CD4-positive, alpha-beta T cell treated with Interleukin-17A for 1 hour (primary cell): ENCODE data around the gene MED15.
A peak's percentile ranks its signal among the peaks of the same experiment; 100 is the strongest.

Experiments used
- DNase-seq: peaks from one replicate; pipeline ENCODE4 v3.0.0-alpha.2; 2020

MED15 gene

GRCh38 chr22:20553947-20554741, 46.7 kb downstream of the MED15 start:
- no peak for DNase-seq

- no peak for DNase-seq
Observed at GRCh38 chr22:20554824-20555223, 47.4 kb downstream of the MED15 start.

DNA sequence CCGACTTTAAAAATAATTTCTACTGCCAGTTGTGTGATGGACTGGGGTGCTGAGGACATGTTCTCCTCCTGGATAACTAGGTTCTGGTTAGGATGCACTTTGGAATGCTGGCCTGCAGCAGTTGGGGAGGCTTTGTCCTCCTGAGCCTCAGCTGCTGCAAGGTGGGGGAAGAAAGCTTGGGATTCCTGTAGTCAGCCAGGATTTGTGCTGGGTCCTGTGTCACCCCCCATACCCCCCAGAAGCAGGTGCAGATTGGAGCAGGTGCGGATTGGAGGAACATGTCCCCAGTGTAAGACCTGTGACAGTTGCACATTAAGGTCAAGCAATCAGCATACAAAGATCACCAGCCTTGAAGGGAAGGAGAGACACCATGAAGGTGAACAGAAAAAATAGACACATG, 51.1 kb downstream of the MED15 start:
- DNase-seq, result no peak

GRCh38 chr22:20559174-20559760, 51.9 kb downstream of the MED15 start:
- DNase-seq, result no peak

DNA sequence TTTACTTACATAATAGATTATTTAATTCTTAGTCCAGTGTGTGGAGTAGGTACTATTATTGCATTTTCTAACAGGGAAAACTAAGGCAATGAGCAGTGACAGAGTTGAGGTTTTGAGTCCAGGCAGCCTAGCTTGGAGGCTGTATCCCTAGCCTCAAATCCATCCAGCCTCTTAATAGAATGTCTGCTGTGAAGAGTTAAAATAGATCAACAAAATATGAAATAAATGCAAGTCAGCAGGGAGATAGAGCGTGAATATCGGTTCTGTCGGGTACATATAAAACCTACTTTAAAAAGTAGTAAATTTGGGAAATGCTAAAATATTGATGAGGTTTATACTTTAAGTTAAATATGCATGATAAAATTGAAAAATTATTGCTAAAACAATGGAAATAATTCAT, 53.3 kb downstream of the MED15 start:
- no peak for DNase-seq

- DNase-seq, result no peak
Observed at GRCh38 chr22:20561882-20562281, 54.5 kb downstream of the MED15 start.

- DNase-seq, result no peak
Observed at GRCh38 chr22:20562607-20563465, 55.4 kb downstream of the MED15 start.

GRCh38 chr22:20563466-20563906, 56.1 kb downstream of the MED15 start:
- DNase-seq, result peak; percentile 16

GRCh38 chr22:20563941-20564371, 56.5 kb downstream of the MED15 start:
- no peak for DNase-seq

DNA sequence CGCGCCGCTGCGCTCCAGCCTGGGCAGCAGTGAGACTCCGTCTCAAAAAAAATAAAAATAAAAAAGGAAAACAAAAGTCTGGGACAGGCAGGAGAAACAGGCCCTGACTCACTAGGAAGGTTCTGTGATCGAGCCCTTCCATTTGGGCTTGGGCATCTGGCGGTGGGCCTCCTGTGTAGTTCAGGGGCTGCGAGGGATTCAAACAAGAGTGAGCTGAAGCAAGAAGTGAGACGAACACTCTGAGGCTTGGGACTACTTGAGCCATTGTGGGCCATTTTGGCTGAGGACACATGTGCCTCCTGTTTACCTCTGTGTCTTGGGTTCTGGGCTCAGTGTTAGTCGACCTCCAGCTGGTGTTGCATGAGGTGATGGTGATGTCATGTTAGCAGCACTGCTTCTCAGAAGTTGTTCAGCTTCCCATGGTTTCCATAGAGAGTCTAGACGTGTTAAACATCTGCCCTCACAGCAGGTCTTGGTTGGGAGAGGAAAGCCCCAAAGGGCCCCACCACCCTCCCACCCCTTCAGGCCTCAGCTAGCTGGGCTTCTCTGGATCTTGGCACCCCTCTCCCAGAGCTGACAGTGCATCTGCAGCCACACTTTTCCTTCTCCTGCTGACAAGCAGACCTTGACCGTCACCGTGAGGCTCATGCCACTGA, 57.8 kb downstream of the MED15 start:
- peak; percentile 25 for DNase-seq

DNA sequence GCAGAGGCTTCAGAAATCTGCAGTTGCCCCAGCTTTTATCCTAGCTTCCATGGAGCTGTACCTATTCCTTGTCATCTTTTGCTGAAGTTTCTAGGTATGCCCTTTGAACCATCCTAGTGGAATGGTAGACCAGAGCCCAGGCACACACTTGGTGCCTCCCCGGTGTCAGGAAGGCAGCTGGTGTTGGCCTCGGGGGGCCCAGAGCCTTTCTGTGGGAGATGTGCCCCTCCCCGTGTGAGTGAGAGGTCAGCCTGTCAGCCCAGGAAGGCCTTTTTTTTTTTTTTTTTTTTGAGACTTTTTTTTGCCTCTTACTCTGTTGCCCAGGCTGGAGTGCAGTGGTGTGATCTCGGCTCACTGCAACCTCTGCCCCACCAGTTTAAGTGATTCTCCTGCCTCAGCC, 58.4 kb downstream of the MED15 start:
- DNase-seq, result no peak

GRCh38 chr22:20566420-20567260, 59.2 kb downstream of the MED15 start:
- peak; percentile 80 for DNase-seq

GRCh38 chr22:20567371-20567847, 60.0 kb downstream of the MED15 start:
- no peak for DNase-seq

DNA sequence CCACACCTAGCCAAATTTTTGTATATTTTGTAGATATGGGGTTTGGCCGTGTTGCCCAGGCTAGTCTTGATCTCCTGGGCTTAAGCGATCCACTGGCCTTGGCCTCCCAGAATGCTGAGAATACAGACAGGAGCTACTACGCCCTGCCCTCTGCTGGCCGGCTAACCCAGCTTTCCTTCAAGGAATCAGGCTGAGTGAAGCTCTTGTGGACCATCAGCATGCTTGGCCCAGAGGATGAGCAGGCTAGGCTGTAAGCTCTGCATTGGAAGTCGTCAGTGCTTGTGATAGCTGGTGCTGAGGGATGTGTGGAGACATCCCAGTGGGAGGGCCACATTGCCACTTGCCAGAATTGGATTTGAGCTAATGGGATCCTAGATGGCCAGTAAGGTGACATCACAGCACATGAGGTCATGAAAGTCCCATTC, 60.6 kb downstream of the MED15 start:
- no peak for DNase-seq

DNA sequence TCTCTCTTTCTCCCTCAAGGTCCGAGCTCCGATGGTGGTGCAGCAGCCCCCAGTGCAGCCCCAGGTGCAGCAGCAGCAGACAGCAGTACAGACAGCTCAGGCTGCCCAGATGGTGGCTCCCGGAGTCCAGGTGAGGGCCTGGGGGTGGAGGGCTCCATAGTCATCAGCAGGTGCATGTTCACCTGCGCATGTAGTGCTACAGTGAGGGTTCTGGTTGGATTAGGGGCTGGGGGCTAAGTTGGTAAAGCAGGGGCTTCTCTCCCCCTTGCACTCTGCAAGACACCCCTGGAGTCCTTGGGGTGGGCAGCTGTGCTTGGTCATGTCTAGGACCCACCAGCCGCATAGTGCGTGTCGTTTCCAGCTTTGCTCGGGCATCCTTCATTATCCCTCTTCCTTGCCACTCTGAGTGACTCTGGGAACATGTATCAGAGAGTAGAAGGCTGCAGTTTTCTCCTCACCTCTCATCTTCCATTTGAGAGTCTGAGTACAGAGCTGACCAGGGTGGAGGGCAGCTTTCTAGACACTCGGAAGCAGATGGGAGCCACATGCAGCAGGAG, 61.2 kb downstream of the MED15 start:
- no peak for DNase-seq

DNA sequence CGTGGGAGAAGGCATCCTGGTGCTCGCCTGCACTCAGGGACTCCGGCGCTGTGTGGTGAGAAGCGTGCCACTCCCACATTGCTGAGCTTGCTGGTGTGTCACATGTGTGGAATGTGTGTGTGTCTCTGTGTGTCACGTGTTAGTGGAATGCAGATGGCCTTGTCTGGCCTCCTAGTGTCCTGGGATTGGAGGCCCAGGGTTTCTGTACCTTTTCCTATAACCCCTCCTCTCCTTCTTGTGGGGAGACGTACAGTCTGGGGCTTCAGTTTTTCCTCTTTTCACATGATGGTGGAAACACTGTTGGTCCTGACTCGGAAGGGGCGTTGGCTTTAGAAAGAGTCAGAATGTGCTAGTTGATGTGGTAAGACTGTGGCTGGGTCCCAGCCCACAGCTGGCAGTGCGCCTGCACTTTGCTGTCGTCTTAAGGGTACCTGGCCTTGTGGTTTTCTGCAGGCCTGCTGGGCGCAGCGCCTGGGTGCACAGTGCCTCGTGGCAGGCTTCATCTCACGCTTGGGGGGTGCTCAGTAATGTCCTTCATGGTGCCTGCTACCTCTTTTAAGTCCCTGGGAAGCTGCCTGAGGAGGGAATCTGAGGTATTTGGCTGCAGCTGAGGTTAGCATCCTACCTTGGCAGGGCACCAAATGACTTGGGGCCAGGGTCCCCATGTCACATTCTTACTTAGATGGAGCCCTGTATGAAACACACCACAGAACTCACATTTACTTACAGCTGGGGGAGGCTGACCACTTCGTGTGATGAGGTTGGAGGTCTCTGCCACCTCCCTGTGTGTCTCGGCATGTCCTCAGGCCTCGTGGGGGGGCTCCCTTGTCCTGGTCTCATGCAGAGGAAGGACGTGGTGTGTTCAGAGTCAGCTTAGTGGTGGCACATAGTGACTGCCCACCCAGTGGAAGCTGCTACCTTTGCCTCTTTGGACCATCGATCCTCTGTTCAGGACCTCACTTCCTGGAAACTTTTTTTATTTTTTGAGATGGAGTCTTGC, 61.9 kb downstream of the MED15 start:
- peak; percentile 86 for DNase-seq

DNA sequence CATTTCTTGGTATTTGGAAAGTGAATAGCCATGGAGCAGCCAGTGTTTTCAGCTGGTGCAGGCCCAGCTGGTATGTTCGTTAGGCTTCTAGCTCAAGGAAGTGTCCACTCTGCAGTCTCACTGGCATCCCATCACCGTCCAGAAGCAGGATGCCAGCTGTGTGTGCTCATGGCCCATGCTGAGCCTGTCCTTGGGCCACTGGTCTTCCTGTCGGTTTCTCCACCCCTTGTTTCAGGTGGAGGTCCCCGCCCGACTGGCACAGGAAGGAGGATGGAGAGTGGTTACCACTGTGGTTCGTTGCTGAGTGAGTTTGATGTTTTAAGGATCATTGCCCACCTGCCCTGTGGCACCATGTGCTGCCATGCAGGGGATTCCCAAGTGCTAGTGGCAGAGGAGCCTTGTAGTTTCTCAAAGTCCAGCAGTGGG, 63.7 kb downstream of the MED15 start:
- no peak for DNase-seq

DNA sequence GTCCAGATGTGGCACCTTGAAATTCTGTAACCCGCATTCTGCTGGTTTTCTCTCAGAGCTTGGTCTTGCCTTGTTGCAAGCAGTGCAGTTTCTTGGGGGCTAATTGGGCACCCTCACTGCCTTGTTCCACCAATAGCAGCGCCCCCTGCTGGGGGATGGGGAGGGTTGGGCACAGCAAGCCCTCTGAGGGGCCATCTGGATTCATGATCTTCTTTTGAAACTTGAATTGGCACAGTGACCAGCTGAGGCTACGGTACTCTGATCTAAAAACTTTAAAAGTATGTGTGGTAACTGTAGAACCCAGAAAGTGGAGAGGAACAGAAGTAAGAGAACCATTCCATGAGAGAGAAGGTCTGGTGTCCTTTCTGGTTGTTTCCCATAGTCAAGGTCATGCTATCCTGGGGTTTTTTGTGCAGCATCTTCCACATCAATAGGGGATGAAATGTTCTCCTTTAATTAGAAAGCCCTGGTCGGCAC, 64.2 kb downstream of the MED15 start:
- peak; percentile 70 for DNase-seq

GRCh38 chr22:20572132-20572802, 64.9 kb downstream of the MED15 start:
- no peak for DNase-seq
